ENCODE data around the gene TGFBI.

The TGFBI gene

GRCh38 chr5:136067422-136067821 lies 38.6 kb downstream of the TGFBI start:
- no peak for DNase-seq

GRCh38 chr5:136070486-136071285 lies 41.9 kb downstream of the TGFBI start:
- DNase-seq = no peak

DNA sequence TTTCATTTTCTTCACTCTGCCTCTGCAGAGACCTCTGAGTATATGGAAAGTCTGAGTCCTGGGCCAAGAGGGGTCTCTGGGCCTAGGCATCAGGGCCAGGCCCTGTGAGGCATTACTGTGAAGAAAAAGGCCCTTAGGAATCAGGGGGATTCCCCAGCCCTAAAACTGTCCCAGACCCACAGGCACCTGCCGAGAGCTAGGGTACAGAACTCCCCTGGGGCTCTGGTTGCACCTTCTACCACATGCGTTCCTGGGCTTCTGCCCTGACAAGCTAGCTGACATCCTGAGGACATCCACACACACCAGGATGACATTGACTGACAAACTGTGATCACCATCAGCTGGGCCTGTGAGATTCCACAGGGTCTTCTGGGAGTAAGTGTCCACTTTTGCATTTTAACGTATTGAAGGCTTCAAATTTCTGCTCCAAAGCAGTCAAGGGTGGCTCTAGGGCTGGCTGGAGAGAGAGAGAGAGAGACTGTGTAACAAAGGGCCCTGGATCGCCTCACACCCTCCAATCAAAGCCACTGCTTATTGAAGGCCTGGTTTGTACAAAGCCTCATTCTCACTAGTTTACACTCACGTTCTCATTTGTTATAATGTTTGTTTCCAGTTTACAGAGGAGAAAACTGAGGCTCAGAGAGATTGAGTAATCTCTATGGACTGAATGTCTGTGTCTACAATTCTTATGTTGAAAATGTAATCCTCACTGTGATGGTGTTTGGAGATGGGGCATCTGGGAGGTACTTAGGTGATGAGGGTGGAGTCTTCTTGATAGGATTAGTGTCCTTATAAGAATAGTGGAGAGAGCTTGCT lies 45.1 kb downstream of the TGFBI start:
- no peak for DNase-seq

DNA sequence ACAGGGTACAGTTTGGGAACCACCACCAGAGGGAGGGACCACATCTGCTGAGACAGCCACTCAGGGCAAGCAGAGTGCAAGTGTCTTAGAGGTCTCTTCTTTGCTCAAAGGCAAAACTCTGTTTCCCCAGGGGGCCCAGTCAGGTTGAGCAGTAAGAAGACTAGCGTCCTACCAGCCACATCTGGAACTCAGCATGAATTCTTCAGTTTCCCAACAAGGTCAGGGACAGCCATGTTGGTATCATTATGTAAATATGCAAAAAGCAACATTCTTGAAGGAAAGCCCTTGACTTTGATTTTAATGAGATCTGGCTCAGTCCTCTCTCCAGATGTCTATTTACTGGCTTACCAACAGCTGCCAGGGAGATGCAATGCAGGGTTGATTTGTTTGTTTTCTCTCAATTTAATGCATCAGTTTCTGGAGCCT lies 46.7 kb downstream of the TGFBI start:
- DNase-seq = no peak

GRCh38 chr5:136076067-136076466 lies 47.3 kb downstream of the TGFBI start:
- no peak for DNase-seq

GRCh38 chr5:136076881-136077445 lies 48.2 kb downstream of the TGFBI start:
- no peak for DNase-seq

GRCh38 chr5:136079195-136079985 lies 50.6 kb downstream of the TGFBI start:
- no peak for DNase-seq

DNA sequence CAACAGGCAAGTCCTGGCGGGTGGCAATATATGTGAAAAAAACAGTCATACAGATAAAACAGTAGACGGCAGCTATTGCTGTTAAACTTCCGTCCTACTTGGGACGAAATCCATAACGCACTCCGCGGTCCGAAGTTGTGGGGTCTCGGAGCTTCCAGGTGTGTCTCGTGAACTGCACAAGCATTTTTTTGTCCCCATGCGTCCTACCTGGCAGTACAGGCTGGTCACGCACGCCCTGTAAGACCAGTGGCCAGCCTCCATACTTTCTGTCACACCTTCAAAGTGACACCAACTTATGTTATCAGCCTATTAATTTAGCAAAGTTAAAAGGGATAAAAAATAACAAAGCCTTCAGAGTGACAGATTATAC lies 51.3 kb downstream of the TGFBI start:
- no peak for DNase-seq

GRCh38 chr5:136080483-136081216 lies 51.9 kb downstream of the TGFBI start:
- DNase-seq = peak in 2 of 4 experiments; percentile 9 to 14

DNA sequence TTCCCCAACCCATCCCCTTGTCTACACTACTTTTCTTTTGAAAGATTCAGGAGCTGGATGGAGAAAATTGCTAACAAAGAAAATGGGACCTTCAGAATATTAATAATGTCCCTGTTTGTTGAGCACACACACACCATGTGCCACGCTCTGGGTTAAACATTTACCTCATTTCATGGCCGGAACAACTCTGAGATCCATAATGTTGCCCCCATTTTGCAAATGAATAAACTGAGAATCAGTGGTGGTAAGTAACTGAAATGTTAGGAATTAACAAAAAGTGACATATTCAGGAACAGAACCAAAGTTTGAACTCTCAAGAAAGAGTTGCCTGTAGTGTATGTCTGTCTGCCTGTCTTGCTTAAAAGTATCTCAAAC lies 52.4 kb downstream of the TGFBI start:
- no peak for DNase-seq

- DNase-seq = peak in 3 of 4 experiments; percentile 3 to 18 (median 18)
Observed at GRCh38 chr5:136082390-136083193, 53.8 kb downstream of the TGFBI start.

DNA sequence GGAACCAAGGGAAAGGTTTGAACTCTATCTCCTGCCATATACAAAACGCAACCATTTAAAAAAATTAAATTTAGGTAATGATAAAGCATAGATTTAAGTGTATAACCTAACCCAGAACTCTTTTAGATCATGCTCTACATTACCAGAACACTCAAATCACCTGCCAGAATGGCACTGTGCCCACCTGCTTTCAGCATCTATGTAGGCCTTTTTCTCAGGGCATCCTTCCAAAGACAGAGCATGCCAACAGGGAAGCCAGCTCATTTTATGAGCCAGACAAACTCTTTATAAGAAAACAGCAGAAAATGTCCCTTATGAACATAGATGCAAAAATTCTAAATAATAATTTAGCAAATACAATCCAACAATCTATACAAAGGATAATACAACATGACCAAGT lies 55.9 kb downstream of the TGFBI start:
- DNase-seq = no peak

DNA sequence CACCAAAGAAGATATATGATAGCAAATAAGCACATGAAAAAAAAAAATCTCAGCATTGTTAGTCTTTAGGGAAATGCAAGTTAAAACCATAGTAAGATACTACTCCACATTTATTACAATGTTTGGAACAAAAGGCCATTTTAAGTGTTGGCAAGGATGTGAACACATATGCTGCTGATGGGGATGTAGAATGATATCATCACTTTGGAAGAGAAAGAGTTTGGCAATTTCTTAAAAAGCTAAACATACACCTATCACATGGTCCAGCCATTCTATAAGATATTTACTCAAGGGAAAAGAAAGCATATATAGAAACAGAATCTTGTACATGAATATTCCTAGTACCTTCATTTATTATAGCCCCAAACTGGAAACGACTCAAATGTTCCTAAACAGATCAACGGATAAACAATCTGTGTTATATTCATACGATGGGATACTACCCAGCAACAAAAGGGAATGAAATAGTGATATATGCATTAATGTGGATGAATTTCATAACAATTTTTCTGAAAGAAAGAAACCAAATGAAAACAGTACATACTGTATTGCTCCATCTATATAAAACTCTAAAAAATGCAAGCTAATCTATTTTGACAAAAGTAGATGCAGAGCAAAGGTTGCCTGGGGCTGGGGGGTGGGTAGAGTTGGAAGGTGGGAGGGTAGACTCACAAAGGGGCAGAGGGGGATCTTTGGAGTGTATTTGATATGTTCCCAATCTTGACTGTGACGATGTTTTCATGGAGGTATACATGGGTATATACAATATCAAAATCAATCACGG lies 58.2 kb downstream of the TGFBI start:
- DNase-seq = no peak

DNA sequence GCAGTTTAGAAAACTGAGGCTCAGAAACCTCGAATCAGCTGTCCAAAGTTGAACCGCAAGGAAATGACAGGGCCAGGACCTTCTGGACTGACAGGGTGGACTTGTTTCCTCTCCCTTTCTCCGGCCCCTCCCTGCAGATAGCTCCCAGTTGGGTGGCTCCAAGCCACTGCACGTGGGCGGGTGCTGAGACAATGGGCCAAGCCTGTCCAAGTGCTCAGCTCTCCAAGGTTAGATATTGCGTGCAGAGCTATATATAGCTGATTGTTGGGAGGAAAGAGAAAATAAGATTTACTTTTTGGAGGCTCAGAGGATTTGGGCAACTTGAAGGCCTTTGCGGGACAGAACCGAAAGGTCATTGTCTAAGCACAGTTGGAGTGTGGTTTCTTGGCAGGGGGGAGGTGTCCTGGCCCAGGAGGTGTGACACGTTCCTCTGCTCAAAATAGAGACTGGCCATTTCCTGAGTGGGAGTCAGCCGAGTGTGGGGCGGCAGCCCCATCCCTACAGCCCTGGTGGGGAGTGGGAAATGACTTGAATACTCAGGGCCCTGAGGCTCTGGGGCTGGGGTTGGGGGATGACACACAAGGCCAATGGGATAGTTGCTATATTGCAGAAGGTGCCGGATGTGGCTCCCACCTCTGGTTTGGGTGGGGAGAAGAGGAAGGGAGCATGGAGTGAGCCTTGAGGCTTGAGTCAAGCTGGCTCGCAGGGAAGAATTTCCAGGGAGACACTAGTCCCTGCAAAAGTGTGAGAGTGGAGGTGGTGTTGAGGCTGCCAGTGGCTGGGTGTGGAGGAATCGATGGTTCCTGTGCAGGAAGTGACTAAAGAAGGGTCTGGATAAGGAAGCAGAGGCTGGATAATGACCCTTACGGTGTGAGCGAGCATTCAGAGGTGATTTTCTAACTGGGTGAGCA lies 59.4 kb downstream of the TGFBI start:
- no peak for DNase-seq

GRCh38 chr5:136089791-136090190 lies 61.0 kb downstream of the TGFBI start:
- no peak for DNase-seq

- DNase-seq = no peak
Observed at GRCh38 chr5:136090319-136090718, 61.5 kb downstream of the TGFBI start.

DNA sequence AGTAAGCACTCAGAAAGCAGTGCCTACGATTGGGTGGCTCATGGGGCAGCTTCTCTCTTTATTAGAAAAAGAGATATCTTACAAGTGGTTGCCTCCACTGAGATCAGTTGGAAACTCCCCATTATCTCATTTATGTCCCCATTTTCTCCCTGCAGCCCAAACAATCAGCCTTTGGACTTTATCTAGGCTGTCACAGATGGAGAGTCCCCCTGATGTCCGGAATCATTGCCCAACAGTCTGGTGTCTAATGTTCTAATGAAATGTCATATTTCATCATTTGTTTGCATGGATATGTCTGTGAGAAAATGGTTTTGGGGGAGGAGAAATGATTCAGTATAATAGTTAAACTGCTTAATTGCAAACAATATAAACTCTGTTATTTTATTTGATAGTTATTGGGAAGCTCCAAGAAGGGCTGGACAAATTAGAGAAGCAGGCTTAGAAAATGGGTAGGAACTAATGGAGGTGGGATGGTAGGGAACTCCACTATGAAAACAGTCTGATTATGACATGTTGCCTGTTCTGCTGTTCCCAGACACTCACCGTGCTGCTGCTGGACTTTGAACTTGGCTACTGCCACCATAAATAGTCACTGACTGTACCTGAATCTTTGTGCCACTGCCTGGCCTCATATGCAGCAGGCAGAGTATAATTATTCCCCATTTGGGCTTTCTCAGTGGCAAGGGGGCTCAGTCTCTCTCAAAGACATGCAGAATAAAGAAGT lies 65.6 kb downstream of the TGFBI start:
- no peak for DNase-seq

DNA sequence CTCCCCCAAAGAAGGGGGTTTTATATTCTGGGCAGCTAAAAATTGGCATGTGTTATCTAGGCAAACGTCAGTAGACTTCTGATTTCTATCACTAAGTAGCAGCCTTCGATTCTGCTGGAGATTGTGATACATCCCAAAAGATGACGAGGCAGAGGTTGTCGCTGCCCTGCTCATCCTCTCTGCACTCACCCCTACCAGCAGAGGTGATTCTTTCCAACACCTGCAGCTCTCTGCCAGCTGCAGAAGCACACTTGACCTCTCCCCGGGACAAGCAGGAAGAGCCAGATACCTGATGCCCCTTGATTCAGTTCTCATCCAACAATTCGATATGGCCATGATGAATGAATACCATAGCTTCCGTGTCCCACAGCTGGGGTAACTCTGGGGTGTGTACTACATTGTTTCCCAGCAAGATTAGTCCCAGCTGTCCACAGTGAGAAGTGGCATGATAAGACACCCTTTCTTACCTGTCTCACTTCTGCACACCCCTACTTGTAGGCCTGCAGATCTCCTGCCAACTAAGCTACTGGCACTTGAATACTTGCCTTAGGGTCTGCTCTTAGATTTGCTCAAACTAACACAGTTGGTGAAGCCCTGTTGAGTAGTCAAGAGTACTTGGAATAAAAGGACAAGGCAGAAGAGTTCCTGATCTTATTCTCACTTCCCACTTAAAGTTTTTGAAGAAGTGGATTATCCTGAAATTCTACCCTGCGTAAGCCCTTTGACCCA lies 66.3 kb downstream of the TGFBI start:
- DNase-seq = no peak

Data from activated CD4-positive, CD25-positive, alpha-beta regulatory T cell (primary cell).